GM12878 (cell line): ENCODE results near the gene GPALPP1. TPM values are rescaled to one million over a fixed set of nuclear protein-coding genes. Genes with fewer than 3 reads are reported as not detected.

Experiments used
- CBX3 ChIP-seq: fragments of 200-600 bp; sonication (generic); IDR thresholded peaks from 2 replicates; pipeline ENCODE4 v1.6.1; 2016; ENCODE audit warnings: low read depth, borderline replicate concordance
- ETV6 ChIP-seq, 2 experiments: fragments of 450-650 bp in 1 of 2; IDR thresholded peaks in 1 of 2; conservative IDR thresholded peaks in 1 of 2; 2 replicates each; pipeline ENCODE4 v1.6.1; 2014; ENCODE audit warnings: antibody characterized with exemption in 1 of 2, borderline replicate concordance in 1 of 2, low read depth in 1 of 2, mild to moderate bottlenecking in 1 of 2, moderate library complexity in 1 of 2
- WRNIP1 ChIP-seq: IDR thresholded peaks from 2 replicates; pipeline ENCODE4 v1.6.1; 2011; ENCODE audit warnings: low read depth, low read length, improper control_type of control experiment, borderline replicate concordance
- ZNF217 ChIP-seq: fragments of 450-650 bp; IDR thresholded peaks from 2 replicates; pipeline ENCODE4 v1.6.1; 2017; ENCODE audit warnings: antibody characterized with exemption, mild to moderate bottlenecking
- polyA plus RNA-seq, 11 experiments: library from polyadenylated mRNA; depleted of rRNA in 4 of 11; unstranded in 6 of 11; stranded (reverse) in 5 of 11; fragments of >200 nt; fragmentation: Nextera tagmentation in 4 of 11; fragmentation: Illumina TruSeq in 1 of 11; extraction: Ambion mirVana in 4 of 11; extraction: Trizol in 1 of 11; gene quantifications; 1 replicate in 1 of 11; 2 replicates in 10 of 11; pipeline versions ENCODE4 v1.2.1 to v1.2.3, GENCODE V29; 2011 to 2016; ENCODE audit warnings: inconsistent platforms in 2 of 11, missing spikeins in 2 of 11, low read depth in 1 of 11
- total RNA-seq, 4 experiments: library from RNA; depleted of rRNA in 3 of 4; stranded (reverse); fragments of >200 nt in 3 of 4; fragmentation: Illumina TruSeq in 1 of 4; extraction: Trizol in 1 of 4; gene quantifications; 2 replicates each; pipeline versions ENCODE4 v1.2.1 to v1.2.3, GENCODE V29; 2013 to 2021
- TF ChIP-seq, protein P1 (sequence below), 3 experiments: IDR thresholded peaks in 2 of 3; conservative IDR thresholded peaks in 1 of 3; 2 replicates each; pipeline ENCODE4 v1.5.1; 2011; ENCODE audit warnings: low read depth in 3 of 3, low read length in 3 of 3, mild to moderate bottlenecking in 3 of 3, control low read depth in 2 of 3, moderate library complexity in 2 of 3, inconsistent platforms in 1 of 3, mixed read lengths in 1 of 3; ENCODE audit not compliant: control insufficient read depth in 2 of 3, insufficient read depth in 1 of 3; ENCODE audit errors: extremely low read depth in 1 of 3
- TF ChIP-seq, protein P2 (sequence below): fragments of 450-650 bp; formaldehyde crosslinking; IDR thresholded peaks from 2 replicates; pipeline ENCODE4 v1.4.0; 2020; ENCODE audit warnings: mild to moderate bottlenecking, moderate library complexity
- TF ChIP-seq, protein P3 (sequence below): IDR thresholded peaks from 2 replicates; pipeline ENCODE4 v1.6.1; 2012; ENCODE audit warnings: low read length, inconsistent platforms

The GPALPP1 gene
- total and polyA plus RNA-seq, 10 of the 15 experiments (the other 5 are each of a cell fraction or from before 2014, with no cell fraction given), result 14.2 to 32.4 (median 27.9) TPM

DNA sequence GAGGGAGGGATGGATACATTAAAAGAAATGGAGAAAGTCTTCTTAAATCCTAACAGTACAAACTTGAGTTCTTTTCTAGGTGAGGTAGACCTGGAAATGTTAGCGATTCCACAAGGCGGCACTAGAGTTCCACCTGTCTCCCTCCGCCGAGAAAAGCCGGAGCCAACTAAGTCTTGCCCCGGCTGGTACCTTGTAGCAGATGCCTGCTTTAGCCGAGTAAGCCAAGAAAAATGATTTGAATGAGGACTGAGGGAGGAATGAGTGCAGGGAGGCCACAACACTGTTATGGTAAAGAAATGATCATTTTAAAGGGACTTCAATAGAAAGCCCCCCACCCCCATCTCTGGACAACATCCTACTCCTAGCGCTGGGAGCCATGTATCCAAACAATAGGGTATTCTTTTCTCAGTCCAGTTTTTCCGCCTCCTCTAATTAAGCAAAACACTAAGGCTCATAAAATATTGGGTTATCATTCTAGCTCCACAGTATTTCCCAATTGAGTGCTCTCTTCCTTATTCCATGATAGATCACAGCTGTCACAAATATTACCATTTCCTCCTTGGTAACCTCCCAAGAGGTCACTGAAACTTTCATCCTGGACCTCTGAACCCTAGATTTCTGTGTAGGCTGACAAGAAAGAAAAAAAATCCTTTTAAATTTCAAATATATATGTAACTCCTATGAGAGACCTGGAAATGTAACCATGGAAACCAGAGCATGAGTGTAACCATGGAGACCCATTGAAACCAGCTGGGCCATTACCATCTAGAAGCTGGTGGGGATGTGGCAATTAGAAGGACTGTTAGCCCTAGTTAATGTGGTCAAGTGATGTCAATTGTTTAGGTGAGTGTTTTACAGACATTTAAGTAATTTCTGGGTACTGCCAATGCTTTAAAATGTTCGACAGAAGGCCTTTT is 58.3 kb downstream of the GPALPP1 start (continued):
- TF ChIP-seq, protein P1, sequence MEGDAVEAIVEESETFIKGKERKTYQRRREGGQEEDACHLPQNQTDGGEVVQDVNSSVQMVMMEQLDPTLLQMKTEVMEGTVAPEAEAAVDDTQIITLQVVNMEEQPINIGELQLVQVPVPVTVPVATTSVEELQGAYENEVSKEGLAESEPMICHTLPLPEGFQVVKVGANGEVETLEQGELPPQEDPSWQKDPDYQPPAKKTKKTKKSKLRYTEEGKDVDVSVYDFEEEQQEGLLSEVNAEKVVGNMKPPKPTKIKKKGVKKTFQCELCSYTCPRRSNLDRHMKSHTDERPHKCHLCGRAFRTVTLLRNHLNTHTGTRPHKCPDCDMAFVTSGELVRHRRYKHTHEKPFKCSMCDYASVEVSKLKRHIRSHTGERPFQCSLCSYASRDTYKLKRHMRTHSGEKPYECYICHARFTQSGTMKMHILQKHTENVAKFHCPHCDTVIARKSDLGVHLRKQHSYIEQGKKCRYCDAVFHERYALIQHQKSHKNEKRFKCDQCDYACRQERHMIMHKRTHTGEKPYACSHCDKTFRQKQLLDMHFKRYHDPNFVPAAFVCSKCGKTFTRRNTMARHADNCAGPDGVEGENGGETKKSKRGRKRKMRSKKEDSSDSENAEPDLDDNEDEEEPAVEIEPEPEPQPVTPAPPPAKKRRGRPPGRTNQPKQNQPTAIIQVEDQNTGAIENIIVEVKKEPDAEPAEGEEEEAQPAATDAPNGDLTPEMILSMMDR (IDR thresholded peaks at IDR 0.05 in 2 of 3, conservative IDR thresholded peaks at IDR 0.05 in 1 of 3; ENCODE audit: control insufficient read depth in 2 of 3, extremely low read depth in 1 of 3, insufficient read depth in 1 of 3, low read depth in 3 of 3, low read length in 3 of 3), result peak; percentile 94 to 99 (median 95); a peak in 5 of 6 replicates
- no peak for TF ChIP-seq WRNIP1
- TF ChIP-seq, protein P2, sequence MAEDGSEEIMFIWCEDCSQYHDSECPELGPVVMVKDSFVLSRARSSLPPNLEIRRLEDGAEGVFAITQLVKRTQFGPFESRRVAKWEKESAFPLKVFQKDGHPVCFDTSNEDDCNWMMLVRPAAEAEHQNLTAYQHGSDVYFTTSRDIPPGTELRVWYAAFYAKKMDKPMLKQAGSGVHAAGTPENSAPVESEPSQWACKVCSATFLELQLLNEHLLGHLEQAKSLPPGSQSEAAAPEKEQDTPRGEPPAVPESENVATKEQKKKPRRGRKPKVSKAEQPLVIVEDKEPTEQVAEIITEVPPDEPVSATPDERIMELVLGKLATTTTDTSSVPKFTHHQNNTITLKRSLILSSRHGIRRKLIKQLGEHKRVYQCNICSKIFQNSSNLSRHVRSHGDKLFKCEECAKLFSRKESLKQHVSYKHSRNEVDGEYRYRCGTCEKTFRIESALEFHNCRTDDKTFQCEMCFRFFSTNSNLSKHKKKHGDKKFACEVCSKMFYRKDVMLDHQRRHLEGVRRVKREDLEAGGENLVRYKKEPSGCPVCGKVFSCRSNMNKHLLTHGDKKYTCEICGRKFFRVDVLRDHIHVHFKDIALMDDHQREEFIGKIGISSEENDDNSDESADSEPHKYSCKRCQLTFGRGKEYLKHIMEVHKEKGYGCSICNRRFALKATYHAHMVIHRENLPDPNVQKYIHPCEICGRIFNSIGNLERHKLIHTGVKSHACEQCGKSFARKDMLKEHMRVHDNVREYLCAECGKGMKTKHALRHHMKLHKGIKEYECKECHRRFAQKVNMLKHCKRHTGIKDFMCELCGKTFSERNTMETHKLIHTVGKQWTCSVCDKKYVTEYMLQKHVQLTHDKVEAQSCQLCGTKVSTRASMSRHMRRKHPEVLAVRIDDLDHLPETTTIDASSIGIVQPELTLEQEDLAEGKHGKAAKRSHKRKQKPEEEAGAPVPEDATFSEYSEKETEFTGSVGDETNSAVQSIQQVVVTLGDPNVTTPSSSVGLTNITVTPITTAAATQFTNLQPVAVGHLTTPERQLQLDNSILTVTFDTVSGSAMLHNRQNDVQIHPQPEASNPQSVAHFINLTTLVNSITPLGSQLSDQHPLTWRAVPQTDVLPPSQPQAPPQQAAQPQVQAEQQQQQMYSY, result no peak
- TF ChIP-seq ETV6 (conservative IDR thresholded peaks at IDR 0.05 in 1 of 2, IDR thresholded peaks at IDR 0.05 in 1 of 2; ENCODE audit: borderline replicate concordance in 1 of 2, low read depth in 1 of 2), result no peak
- no peak for TF ChIP-seq CBX3
- TF ChIP-seq ZNF217, result no peak
- TF ChIP-seq, protein P3, sequence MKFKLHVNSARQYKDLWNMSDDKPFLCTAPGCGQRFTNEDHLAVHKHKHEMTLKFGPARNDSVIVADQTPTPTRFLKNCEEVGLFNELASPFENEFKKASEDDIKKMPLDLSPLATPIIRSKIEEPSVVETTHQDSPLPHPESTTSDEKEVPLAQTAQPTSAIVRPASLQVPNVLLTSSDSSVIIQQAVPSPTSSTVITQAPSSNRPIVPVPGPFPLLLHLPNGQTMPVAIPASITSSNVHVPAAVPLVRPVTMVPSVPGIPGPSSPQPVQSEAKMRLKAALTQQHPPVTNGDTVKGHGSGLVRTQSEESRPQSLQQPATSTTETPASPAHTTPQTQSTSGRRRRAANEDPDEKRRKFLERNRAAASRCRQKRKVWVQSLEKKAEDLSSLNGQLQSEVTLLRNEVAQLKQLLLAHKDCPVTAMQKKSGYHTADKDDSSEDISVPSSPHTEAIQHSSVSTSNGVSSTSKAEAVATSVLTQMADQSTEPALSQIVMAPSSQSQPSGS, result no peak
